ENCODE data around the gene TBC1D2.

DNA sequence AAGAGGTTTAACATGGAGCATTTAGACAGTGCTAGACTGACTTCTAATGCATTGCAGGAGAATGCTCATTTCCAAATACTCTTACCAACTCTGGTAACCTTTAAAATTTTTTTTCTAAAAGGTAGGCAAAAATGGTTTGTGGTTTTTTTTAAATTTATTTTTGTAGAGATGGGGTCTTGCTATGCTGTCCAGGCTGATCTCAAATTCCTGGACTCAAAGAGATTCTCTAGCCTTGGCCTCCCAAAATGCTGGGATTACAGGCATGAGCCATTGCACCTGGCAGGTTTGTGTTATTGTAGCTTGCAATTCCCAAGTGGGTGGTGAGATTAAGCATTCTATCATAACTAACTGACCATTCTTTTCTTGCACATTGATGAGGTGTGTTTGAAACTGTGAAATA is 43.0 kb upstream of the TBC1D2 start:
- TF ChIP-seq, protein P1, sequence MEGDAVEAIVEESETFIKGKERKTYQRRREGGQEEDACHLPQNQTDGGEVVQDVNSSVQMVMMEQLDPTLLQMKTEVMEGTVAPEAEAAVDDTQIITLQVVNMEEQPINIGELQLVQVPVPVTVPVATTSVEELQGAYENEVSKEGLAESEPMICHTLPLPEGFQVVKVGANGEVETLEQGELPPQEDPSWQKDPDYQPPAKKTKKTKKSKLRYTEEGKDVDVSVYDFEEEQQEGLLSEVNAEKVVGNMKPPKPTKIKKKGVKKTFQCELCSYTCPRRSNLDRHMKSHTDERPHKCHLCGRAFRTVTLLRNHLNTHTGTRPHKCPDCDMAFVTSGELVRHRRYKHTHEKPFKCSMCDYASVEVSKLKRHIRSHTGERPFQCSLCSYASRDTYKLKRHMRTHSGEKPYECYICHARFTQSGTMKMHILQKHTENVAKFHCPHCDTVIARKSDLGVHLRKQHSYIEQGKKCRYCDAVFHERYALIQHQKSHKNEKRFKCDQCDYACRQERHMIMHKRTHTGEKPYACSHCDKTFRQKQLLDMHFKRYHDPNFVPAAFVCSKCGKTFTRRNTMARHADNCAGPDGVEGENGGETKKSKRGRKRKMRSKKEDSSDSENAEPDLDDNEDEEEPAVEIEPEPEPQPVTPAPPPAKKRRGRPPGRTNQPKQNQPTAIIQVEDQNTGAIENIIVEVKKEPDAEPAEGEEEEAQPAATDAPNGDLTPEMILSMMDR (IDR thresholded peaks at IDR 0.05; ENCODE audit: insufficient read depth, low read length, poor library complexity, severe bottlenecking): no peak
- TF ChIP-seq EZH2phosphoT487 (conservative IDR thresholded peaks at IDR 0.05; ENCODE audit: low read length): no peak

All from SU-DHL-6 (cell line).